GM20431 (cell line): ENCODE data around the gene CLK3.

Source experiments
- in situ Hi-C: fragments of 300-500 bp; cut with MseI, MboI; formaldehyde crosslinking; loops from one replicate; pipeline ENCODE4 v1.15.0; 2020; ENCODE audit warnings: low sequenced_read_pairs; ENCODE audit not compliant: unreplicated experiment

CLK3 gene

GRCh38 chr15:74599156-74599555 is 16.5 kb upstream of the CLK3 start:
- in situ Hi-C loops: no loop called here

- in situ Hi-C loops: no loop called here
Measured at GRCh38 chr15:74603026-74603788, 12.4 kb upstream of the CLK3 start.

GRCh38 chr15:74603789-74604705 is 11.6 kb upstream of the CLK3 start:
- in situ Hi-C loops: no loop called here

- in situ Hi-C loops: no loop called here
Measured at GRCh38 chr15:74604983-74605794, 10.4 kb upstream of the CLK3 start.

GRCh38 chr15:74605795-74606150 is 9.9 kb upstream of the CLK3 start:
- in situ Hi-C loops: no loop called here

- in situ Hi-C loops: no loop called here
Measured at GRCh38 chr15:74608786-74609185, 6.8 kb upstream of the CLK3 start.

GRCh38 chr15:74609938-74610301 is 5.7 kb upstream of the CLK3 start:
- in situ Hi-C loops: no loop called here

GRCh38 chr15:74610302-74610951 is 5.2 kb upstream of the CLK3 start:
- in situ Hi-C loops: no loop called here

- in situ Hi-C loops: no loop called here
Measured at GRCh38 chr15:74611341-74611740, 4.3 kb upstream of the CLK3 start.

GRCh38 chr15:74611834-74612233 is 3.8 kb upstream of the CLK3 start:
- in situ Hi-C loops: no loop called here

GRCh38 chr15:74612677-74613076 is 3.0 kb upstream of the CLK3 start:
- in situ Hi-C loops: no loop called here

GRCh38 chr15:74613089-74613952 is 2.3 kb upstream of the CLK3 start:
- in situ Hi-C loops: no loop called here

- in situ Hi-C loops: no loop called here
Measured at GRCh38 chr15:74613953-74614743, 1.5 kb upstream of the CLK3 start.

GRCh38 chr15:74614744-74615507 is 710 bp upstream of the CLK3 start:
- in situ Hi-C loops: no loop called here

GRCh38 chr15:74616366-74616939 is 817 bp downstream of the CLK3 start:
- in situ Hi-C loops: no loop called here

- in situ Hi-C loops: no loop called here
Measured at GRCh38 chr15:74616996-74617395, 1.4 kb downstream of the CLK3 start.

- in situ Hi-C loops: no loop called here
Measured at GRCh38 chr15:74618841-74619596, 3.4 kb downstream of the CLK3 start.
